Measurements from ENCODE around the gene ACTN3. TPM values are rescaled to one million over a fixed set of nuclear protein-coding genes. Genes with fewer than 3 reads are reported as not detected.

ACTN3 gene
- total and polyA plus RNA-seq, 7 donors, result under 0.01 TPM; not detected in 6

DNA sequence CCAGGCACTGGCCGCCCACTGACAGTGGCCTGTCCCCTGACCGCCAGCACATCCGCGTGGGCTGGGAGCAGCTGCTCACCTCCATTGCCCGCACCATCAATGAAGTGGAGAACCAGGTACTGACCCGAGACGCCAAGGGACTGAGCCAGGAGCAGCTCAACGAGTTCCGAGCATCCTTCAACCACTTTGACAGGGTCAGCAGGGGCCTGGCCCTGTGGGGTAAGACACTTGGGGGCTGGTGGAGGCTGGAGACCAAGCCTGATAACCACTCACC lies 15.2 kb downstream of the ACTN3 start:
- intact Hi-C loops (cut with DNase I), result no loop called here
- no peak for TF ChIP-seq CTCF (IDR thresholded peaks at IDR 0.05)
- no peak for TF ChIP-seq POLR2AphosphoS5 (IDR thresholded peaks at IDR 0.05)
- TF ChIP-seq POLR2A (IDR thresholded peaks at IDR 0.05), result no peak
- TF ChIP-seq EP300 (IDR thresholded peaks at IDR 0.05), result no peak
- WGBS, 2 donors, result 93 to 96% methylated on average over 9 of the region's 9 CpGs

DNA sequence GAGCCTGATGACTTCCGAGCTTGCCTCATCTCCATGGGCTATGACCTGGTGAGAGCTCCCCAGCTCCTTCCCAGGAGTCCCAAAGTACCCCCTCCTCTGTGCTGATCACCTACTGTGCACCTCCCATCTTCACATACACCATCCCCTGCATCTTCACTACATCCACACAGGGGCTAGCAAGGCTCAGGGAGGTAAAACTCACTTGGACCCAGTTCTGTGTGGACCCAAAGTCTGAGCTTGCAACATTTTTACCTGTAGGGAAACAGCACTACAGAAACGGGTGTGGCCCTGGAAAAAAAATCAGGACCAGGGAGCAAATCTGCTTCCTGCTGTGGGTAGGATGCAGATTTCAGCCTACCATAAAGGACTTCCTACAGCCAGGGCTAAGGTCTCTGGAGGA lies 15.6 kb downstream of the ACTN3 start:
- Histone ChIP-seq H3K36me3 (peaks cover 0 to 32% (median 5%) of the 10 kb centered on the region in 4 donors), H3K27ac (no peak overlapping the region), H3K4me1 (peaks cover 0 to 17% (median 11%) of the 10 kb centered on the region in 4 donors), H3K9me3 (no peaks in the 10 kb centered on the region), H3K4me3 (no peak overlapping the region), H3K27me3 (no peaks in the 10 kb centered on the region)
- DNase-seq, result no peak
- TF ChIP-seq CTCF (IDR thresholded peaks at IDR 0.05) (no peak), POLR2A (IDR thresholded peaks at IDR 0.05) (no peak), EP300 (IDR thresholded peaks at IDR 0.05) (no peak), POLR2AphosphoS5 (IDR thresholded peaks at IDR 0.05) (no peak)
- intact Hi-C loops (cut with DNase I), result no loop called here
- WGBS, 2 donors, result 53 to 78% methylated on average over 2 of the region's 2 CpGs

More for the DNA sequence above, 15.2 kb downstream of the ACTN3 start:
- no peak overlapping the region for H3K4me3 ChIP-seq
- no peaks in the 10 kb centered on the region for H3K27me3 ChIP-seq
- peaks cover 0 to 32% (median 5%) of the 10 kb centered on the region in 4 donors for H3K36me3 ChIP-seq
- H3K4me1 ChIP-seq, result peaks cover 0 to 14% (median 10%) of the 10 kb centered on the region in 4 donors
- H3K27ac ChIP-seq, result no peak overlapping the region
- no peaks in the 10 kb centered on the region for H3K9me3 ChIP-seq
- DNase-seq, result no peak

- TF ChIP-seq POLR2AphosphoS5 (IDR thresholded peaks at IDR 0.05) (no peak), CTCF (IDR thresholded peaks at IDR 0.05) (no peak), POLR2A (IDR thresholded peaks at IDR 0.05) (no peak), EP300 (IDR thresholded peaks at IDR 0.05) (no peak)
- no peak overlapping the region for H3K4me3 ChIP-seq
- DNase-seq, result no peak
- H3K27ac ChIP-seq, result no peak overlapping the region
- H3K27me3 ChIP-seq, result no peaks in the 10 kb centered on the region
- H3K9me3 ChIP-seq, result no peaks in the 10 kb centered on the region
- peaks cover 0 to 25% (median 19%) of the 10 kb centered on the region in 4 donors for H3K4me1 ChIP-seq
- intact Hi-C loops (cut with DNase I), result no loop called here
- H3K36me3 ChIP-seq, result peaks cover 0 to 32% (median 5%) of the 10 kb centered on the region in 4 donors
- 90 to 92% methylated on average over 20 of the region's 20 CpGs for WGBS, 2 donors
Measured at GRCh38 chr11:66562907-66563583, 16.3 kb downstream of the ACTN3 start.

GRCh38 chr11:66563832-66564231 lies 17.1 kb downstream of the ACTN3 start:
- peaks cover 0 to 32% (median 5%) of the 10 kb centered on the region in 4 donors for H3K36me3 ChIP-seq
- no peaks in the 10 kb centered on the region for H3K9me3 ChIP-seq
- intact Hi-C loops (cut with DNase I), result no loop called here
- no peak overlapping the region for H3K27ac ChIP-seq
- WGBS, 2 donors, result 93 to 96% methylated on average over 10 of the region's 10 CpGs
- no peak overlapping the region for H3K4me3 ChIP-seq
- no peak for DNase-seq
- TF ChIP-seq EP300 (IDR thresholded peaks at IDR 0.05), result no peak
- no peak for TF ChIP-seq POLR2A (IDR thresholded peaks at IDR 0.05)
- TF ChIP-seq POLR2AphosphoS5 (IDR thresholded peaks at IDR 0.05), result no peak
- TF ChIP-seq CTCF (IDR thresholded peaks at IDR 0.05), result no peak
- peaks cover 0 to 26% (median 21%) of the 10 kb centered on the region in 4 donors for H3K4me1 ChIP-seq
- no peaks in the 10 kb centered on the region for H3K27me3 ChIP-seq

DNA sequence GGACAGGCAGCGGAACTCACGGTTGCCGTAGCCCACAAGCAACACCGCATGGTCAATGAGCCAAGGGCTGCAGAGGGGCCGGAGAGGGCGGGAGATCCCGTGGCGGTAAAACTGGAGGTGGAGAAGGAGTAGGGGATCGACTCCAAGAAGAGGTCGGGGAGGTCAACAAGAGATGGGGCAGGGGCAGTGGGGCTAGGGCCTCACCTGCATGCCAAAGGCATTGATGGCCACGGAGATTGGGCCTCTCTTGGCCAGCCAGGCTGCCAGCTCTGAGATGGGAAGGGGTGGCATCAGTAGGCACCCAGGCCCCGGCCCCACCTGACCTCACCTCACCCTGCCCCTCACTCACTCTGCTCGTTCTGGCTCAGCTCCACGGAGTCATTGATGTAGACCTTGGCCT lies 17.8 kb downstream of the ACTN3 start:
- intact Hi-C loops (cut with DNase I), result no loop called here
- Histone ChIP-seq H3K9me3 (no peaks in the 10 kb centered on the region), H3K36me3 (peaks cover 0 to 32% (median 5%) of the 10 kb centered on the region in 4 donors), H3K27ac (no peak overlapping the region), H3K4me1 (peaks cover 0 to 20% (median 15%) of the 10 kb centered on the region in 4 donors), H3K4me3 (no peak overlapping the region), H3K27me3 (no peaks in the 10 kb centered on the region)
- WGBS, 2 donors, result 91 to 92% methylated on average over 14 of the region's 14 CpGs
- TF ChIP-seq POLR2AphosphoS5 (IDR thresholded peaks at IDR 0.05) (no peak), CTCF (IDR thresholded peaks at IDR 0.05) (no peak), EP300 (IDR thresholded peaks at IDR 0.05) (no peak), POLR2A (IDR thresholded peaks at IDR 0.05) (no peak)
- DNase-seq, result no peak

Measured in sigmoid colon (tissue), 7 donors.